SHP77 (cell line): ENCODE measurements around the gene ZNF107.
A peak's percentile ranks its signal among the peaks of the same experiment; 100 is the strongest.

ENCODE experiments used
- DNase-seq, 2 experiments: peaks; one replicate each; lab custom pipeline; 2025; lab: John Stamatoyannopoulos, UW

The ZNF107 gene

GRCh38 chr7:64665980-64666662, at the start of gene ZNF107:
TSS of gene ZNF107 (plus strand) at chr7:64666133. CDS start at chr7:64666283, 150 bp downstream.
- DNase-seq: peak; percentile 96 to 98

- peak; percentile 29 to 63 for DNase-seq
Observed at GRCh38 chr7:64618785-64619456, 47.0 kb upstream of the ZNF107 start.

GRCh38 chr7:64619705-64620104, 46.2 kb upstream of the ZNF107 start:
- DNase-seq: no peak

- DNase-seq: no peak
Observed at GRCh38 chr7:64621656-64622055, 44.3 kb upstream of the ZNF107 start.

GRCh38 chr7:64625114-64626082, 40.5 kb upstream of the ZNF107 start:
- no peak for DNase-seq

GRCh38 chr7:64626083-64626469, 39.9 kb upstream of the ZNF107 start:
- DNase-seq: no peak

GRCh38 chr7:64626557-64626956, 39.4 kb upstream of the ZNF107 start:
- no peak for DNase-seq

- DNase-seq: no peak
Observed at GRCh38 chr7:64628192-64628591, 37.7 kb upstream of the ZNF107 start.

- DNase-seq: no peak
Observed at GRCh38 chr7:64628721-64629120, 37.2 kb upstream of the ZNF107 start.

- DNase-seq: peak; percentile 15 to 39
Observed at GRCh38 chr7:64630496-64630895, 35.4 kb upstream of the ZNF107 start.

- no peak for DNase-seq
Observed at GRCh38 chr7:64632029-64632428, 33.9 kb upstream of the ZNF107 start.

GRCh38 chr7:64633401-64633800, 32.5 kb upstream of the ZNF107 start:
- no peak for DNase-seq

- DNase-seq: no peak
Observed at GRCh38 chr7:64634406-64635062, 31.4 kb upstream of the ZNF107 start.

GRCh38 chr7:64636386-64636785, 29.5 kb upstream of the ZNF107 start:
- no peak for DNase-seq

GRCh38 chr7:64637521-64638445, 28.1 kb upstream of the ZNF107 start:
- DNase-seq: no peak

GRCh38 chr7:64638822-64639221, 27.1 kb upstream of the ZNF107 start:
- DNase-seq: no peak

GRCh38 chr7:64639267-64640001, 26.5 kb upstream of the ZNF107 start:
- DNase-seq: no peak

- DNase-seq: no peak
Observed at GRCh38 chr7:64640504-64640903, 25.4 kb upstream of the ZNF107 start.

GRCh38 chr7:64642046-64642445, 23.9 kb upstream of the ZNF107 start:
- DNase-seq: no peak

GRCh38 chr7:64642875-64643274, 23.1 kb upstream of the ZNF107 start:
- no peak for DNase-seq
